GM15510 (cell line): Measurements from ENCODE around the gene OR52E4.

Experiments
- POLR2A ChIP-seq: IDR thresholded peaks from 3 replicates; pipeline ENCODE4 v1.6.1; 2011; ENCODE audit warnings: borderline replicate concordance; ENCODE audit not compliant: insufficient read length; ENCODE audit errors: extremely low read depth

OR52E4 gene

DNA sequence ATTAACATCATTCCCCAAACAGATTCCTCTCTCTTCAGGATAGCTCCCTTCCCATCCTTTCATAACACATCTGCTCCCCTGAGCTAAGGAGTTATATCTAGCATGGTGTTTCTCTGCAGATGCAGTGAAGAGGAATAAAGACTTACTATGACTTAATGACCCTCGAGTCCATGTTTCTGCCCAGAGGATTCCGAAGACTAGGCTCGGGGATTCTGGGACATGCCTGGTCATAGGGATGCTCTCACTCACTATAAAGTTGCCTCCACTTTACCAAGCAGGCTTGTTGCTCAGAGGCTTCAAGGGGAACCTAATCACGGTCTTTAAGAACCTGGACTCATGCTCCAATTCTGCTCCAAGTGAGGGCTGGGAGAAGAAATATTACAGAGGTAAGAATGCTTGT, at the start of gene OR52E4:
TSS of gene OR52E4 (plus strand) at position 301 of the 400 bp plus-strand sequence. CDS start 3,664 bp downstream, outside the sequence.
- no peak for TF ChIP-seq POLR2A

GRCh38 chr11:5831196-5831829, 49.1 kb upstream of the OR52E4 start:
- TF ChIP-seq POLR2A: no peak

DNA sequence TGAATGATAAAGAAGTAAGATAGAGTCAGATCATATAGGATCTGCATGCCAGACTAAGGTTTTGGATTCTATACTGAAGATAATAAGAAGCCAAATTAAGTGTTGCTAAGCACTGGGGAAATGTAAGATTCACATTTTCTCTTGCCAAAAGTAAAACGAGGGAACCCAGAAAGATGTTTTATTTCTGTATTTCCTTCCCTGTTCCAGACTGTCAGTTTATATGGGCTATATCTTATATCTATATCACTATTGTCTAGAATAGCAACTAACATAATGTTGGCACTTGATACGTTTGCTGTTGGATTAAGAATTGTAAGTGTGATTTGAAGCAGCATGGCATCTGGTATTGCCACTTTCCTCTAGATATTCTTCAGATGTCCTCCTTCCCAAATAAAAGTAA, 47.0 kb upstream of the OR52E4 start:
- TF ChIP-seq POLR2A: no peak

DNA sequence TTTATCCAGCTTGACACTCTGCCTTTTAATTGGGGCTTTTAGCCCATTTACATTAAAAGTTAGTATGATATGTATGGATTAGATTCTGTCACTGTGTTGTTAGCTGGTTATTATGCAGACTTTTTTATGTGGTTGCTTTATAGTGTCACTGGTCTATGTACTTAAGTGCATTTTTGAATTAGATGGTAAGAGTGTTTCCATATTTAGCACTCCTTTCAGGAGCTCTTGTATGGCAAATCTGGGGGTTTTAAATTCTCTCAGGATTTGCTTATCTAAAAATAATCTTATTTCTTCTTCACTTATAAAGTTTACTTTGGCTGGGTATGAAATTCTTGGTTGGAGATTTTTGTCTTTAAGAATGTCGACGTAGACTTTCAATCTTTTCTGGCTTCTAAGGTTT, 42.7 kb upstream of the OR52E4 start:
- TF ChIP-seq POLR2A: no peak

- TF ChIP-seq POLR2A: no peak
Observed at GRCh38 chr11:5841797-5842196, 38.6 kb upstream of the OR52E4 start, which contains the start of gene OR52E6. Gene OR52E6 (minus strand): TSS chr11:5841897. CDS start chr11:5841897, 0 bp downstream.

GRCh38 chr11:5846701-5847100, 33.7 kb upstream of the OR52E4 start:
- no peak for TF ChIP-seq POLR2A

DNA sequence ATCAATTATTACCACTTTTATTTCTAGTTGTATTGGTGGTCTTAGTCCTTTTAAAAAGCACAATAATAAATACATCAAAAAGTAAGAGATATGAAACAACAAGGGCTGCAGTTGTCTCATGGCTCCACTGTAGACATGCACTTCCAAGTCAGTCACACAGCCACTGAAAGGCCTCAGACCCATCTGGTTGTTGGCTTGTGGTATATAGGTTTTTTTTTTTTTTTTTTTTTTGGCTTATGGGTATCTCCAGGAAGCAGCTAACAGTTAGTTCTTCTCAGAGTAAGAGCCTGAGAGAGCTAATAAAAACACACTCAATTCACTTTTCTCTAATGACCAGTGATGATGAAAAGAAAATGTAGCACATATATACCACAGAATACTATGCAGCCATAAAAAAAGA, 32.7 kb upstream of the OR52E4 start:
- no peak for TF ChIP-seq POLR2A

DNA sequence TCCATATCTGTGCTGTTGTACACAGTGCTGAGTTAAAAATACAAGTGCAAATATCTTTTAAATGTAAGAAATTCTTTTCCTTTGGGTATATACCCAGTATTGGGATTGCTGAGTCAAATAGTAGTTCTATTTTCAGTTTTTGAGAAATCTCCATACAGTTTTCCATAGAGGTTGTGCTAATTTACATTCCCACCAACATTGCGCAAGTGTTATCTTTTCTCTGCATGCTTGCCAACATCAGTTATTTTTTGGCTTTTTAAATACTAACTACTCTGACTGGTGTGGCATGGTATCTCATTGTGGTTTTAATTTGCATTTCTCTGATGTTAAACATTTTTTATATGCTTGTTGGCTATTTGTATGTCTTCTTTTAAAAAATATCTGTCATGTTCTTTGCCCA, 29.4 kb upstream of the OR52E4 start:
- no peak for TF ChIP-seq POLR2A

DNA sequence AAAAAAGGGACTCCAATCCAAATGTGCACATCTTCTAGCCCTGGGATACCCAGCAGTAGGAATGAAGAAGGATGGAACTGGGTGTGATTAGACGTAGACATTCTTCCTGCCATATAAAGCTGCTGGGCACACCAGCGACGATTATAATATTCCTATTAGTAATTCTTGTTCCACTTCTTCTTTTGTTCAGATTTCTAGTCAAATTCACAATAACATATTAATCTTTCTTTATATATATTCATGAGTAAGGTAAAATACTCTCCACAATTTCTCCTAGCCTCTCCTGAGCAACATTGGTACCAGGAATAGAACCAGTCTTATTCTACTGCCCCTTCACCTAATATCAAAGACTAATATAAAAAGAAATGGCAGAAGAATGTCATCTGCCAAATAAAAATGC, 22.8 kb upstream of the OR52E4 start, which contains the start of gene OR52E8:
TSS of gene OR52E8 (minus strand) at position 101 of the 400 bp plus-strand sequence. CDS start at position 101, 0 bp downstream.
- no peak for TF ChIP-seq POLR2A

DNA sequence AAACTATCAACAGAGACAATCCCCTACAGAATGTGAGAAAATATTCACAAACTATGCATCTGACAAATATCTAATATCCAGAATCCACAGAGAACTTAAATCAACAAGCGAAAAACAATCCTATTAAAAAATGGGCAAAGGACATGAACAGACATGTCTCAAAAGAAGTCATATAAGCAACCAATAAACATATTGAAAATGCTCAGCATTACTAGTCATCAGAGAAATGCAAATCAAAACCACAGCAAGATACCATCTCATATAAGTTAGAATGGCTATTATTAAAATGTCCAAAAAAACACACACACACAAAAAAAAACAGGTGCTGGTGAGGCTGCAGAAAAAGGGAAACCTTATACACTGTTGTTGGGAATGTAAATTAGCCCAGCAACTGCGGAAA, 14.6 kb upstream of the OR52E4 start:
- no peak for TF ChIP-seq POLR2A

GRCh38 chr11:5878564-5878963, 1.9 kb upstream of the OR52E4 start:
- TF ChIP-seq POLR2A: no peak

DNA sequence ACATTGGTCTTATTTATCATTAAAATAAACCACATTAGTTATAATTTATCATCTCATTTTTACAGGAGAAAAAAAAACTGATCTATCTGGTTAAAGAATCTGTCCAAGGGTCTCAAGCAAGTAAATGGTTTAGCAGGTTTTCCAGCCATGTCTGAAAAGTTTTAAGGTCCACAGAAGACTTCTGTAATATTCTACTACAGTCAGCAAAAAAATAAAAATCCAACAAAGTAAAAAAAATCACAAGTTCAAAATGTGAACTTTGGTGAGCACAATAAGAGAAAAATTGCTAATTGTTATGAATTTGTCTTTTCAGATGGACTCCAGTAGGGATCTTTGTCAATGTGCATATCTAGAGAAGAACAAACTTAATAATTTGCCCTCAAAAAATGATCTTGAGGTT, 1.3 kb downstream of the OR52E4 start:
- TF ChIP-seq POLR2A: no peak

- no peak for TF ChIP-seq POLR2A
Observed at GRCh38 chr11:5887172-5887571, 6.7 kb downstream of the OR52E4 start.

- TF ChIP-seq POLR2A: no peak
Observed at GRCh38 chr11:5887661-5888060, 7.2 kb downstream of the OR52E4 start.

- TF ChIP-seq POLR2A: no peak
Observed at GRCh38 chr11:5891216-5891800, 10.9 kb downstream of the OR52E4 start.

DNA sequence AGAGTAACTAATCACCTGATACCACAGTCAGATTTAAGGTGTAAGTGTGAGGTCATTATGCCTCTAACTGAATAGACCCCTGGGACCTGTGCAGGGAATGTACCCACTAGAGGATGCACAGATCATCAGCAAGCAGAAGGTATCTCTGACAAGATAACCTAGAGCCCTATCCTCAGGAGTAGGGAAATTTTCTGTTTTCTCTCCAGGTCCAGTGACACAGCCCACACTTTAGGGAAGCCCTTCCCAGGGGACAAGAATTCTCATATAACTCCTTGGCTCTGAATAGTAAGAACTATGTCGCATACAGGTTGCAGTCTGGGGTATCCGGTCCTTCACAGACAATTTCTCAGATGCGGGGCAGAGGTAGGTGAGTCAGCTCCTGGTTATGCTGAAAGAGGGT, 12.5 kb downstream of the OR52E4 start, which contains the start of gene OR52E5:
TSS of gene OR52E5 (plus strand) at position 301 of the 400 bp plus-strand sequence. CDS start 7,569 bp downstream, outside the sequence.
- no peak for TF ChIP-seq POLR2A
